NCI-H82 treated with DMSO at 0.1 percent for 48 hours (cell line): ENCODE data around the gene DPP6.

Experiments
- DNase-seq: peaks from one replicate; lab custom pipeline; 2025; ENCODE audit not compliant: unreplicated experiment; lab: John Stamatoyannopoulos, UW

The DPP6 gene

DNA sequence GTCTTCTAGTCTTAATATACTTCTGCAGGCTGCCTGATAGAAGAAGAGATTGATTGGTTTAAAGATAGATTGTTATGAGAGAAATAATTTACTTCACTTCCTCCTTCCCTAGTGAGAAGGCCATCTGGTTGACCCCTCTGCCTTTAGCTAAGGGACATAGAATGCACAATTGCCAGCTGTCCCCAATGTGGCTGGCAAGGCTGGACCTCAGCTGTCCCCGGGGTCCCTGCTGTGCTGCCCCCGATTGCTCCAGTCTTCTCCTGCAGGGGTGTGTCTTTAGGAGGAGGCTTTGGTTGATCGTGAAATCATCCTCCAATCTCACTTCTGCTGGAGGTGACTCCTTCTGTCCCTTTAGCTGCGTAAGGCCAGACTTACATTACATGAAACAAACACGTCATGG is 388.5 kb downstream of the DPP6 start:
- no peak for DNase-seq

DNA sequence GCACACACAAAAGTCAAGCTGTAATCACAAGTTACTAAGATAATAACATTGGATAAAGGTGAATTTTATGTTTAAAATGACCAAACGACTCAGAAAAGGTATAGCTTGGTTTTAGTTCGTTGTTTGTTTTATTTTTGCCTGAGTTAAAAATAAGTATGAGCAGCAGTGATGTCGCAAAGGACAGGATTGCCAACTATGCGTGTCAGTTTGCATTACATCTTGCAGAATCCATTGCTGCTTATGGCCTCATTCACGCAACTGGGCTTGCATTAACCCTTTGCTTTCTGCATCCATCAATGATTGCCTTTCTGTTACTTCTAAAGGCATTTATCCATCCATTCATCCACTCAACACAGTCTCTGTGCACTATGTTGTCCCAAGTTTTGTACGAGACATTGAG is 389.6 kb downstream of the DPP6 start:
- DNase-seq: no peak

DNA sequence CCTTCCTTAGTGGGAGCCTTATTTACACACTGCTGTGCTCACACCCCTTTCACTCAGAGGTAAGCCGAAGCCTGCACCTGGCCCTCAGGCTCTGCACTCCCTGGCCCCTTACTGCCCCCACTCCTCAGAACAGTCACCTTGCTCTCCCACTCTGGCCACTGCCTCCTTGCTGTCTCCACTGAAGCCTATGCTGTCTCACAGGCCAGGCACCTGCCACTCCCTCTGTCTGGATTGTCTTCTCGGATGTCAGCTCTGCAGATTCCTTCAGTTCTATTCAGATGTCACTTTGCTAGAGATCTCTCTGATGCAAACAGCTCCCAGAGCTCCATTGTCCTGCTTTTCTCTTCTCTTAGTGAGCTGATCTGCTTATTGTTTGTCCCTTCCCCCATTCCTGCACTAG is 390.7 kb downstream of the DPP6 start:
- DNase-seq: no peak

DNA sequence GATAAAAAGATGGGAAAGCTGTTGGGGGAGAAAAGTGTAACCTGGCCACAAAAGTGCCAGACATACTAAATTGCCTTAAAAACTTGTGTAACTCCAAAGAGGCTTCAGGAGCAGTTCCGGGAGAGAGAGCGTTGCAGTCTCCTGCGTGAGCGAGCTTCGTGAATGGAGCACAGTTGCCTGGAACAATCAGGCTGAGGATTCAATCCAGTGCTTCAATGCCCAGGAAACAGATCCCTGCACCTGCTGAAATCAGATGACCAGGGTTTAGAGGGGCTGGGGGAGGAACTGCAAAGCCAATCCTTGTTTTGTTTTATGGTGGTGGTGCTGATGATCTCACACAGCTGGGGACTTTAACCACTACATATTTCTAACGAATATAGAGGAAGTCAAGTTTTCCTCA is 398.3 kb downstream of the DPP6 start:
- no peak for DNase-seq

DNA sequence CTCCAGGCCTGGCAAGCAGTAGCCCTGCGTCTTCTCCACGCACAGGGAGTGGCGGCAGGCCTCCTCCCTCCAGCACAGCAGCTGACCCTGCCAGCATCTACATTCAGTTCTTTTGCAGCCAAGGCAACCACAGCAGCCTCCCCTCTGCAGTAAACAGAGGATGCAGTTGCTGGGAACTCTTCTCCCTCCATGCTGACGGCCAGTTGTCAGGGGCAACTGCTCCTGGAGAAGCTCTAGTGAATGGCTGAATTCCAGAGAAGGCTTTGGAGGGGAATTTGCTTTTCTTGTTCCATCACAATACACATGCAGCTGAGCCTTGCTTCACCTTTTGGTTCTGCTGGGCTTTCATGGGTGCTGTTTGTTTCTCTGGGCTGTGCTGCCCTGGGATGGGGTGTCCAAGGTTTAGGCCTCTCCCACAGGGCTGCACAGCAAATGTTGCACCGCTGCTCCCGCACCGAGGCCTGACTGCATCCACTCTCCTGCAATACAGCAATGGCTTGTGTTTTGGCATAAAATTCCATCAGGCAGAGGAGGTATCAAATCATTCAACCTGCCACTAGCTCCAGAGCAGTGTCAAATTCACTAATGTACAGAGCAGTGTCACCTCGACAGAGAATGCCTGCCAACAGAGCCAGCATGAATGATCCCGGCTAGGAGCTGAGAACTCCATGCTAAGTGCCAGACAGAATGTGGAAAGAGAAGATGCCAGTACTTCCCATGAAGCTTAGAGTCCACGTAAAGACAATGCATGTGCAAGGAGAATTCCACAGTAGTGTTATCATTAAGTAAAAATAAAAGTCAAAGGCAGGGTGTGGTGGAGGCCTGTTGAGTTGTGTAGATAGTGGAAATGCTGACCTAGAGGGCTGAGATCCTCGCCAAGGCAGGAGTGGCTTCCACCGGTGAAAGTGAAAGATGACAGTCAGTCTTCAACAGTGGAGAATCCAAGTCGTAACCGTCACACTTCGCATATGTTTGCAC is 399.6 kb downstream of the DPP6 start:
- no peak for DNase-seq

DNA sequence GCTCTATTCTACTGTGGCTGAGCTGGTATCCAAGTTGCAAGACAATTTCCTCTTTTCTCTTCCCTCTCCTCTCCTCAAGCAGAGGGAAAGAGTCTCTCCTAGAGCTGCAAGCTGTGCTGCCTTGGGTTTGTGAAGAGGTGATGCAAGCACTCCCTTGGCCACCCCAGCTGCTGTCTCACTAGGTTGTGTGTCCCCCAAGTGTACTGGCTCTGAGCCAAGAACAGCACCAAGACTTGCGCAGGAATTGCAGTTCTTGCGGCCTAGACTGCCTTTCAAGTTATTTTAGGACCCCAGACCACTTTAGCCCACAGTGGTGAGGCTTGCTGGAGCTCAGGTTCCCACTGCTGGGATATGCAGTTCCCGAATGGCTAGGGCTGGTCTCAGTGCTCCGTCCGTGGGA is 411.6 kb downstream of the DPP6 start:
- DNase-seq: no peak

DNA sequence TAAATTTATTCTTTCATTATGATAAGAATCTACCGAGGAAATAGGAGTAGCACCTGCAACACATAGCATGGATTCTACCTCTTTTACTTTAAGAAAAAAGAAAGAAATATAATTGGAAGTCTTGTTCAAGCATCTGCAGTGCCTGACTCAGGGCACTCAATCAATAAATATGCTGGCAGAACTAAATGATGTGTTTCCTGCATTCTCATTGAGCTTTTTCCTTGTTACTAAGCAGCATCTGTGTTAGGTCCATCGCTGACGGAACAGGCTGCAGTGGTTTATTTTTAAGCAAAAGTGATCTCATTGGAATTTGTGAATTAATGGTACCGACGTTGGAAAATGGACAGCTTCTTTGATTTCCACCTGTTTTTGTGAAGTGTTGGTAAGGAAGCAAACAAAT is 417.5 kb downstream of the DPP6 start:
- no peak for DNase-seq

DNA sequence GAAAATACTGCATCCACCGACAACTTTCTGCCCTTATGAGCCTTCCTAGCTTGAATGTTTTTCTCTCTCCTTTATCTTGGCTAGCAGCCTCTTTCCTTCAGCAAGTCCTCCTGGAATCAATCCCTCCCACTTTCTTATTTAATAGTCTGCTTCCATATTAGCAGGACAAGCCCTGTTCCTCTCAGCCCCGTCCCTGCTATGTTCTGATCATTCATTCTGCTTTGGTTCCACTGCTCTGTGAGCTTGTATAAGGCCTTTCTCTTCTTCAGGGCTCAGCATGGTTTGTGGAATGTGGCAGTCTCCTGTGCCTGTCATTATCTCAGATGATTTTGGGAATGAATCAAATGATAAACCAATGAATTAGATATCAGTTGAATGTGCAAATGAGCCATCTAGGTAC is 420.1 kb downstream of the DPP6 start:
- DNase-seq: no peak

DNA sequence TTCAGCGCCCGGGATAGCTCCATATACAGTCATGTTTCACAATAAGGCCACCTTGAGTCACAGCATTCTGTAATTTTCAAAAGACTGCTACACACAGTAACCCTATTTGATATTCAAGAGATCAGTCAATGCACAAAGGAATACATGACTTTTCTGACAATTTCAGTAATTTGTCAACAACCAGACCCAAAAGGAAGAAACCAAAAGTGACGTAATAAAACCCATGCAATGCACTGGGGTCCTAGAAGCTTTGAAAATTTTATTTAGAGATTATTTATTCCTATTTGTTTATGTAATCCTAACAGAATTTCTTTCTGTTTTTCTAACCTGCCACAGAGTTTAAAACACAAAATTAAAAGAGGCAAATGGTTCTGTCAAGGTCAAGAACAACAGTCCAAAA is 421.2 kb downstream of the DPP6 start:
- no peak for DNase-seq

DNA sequence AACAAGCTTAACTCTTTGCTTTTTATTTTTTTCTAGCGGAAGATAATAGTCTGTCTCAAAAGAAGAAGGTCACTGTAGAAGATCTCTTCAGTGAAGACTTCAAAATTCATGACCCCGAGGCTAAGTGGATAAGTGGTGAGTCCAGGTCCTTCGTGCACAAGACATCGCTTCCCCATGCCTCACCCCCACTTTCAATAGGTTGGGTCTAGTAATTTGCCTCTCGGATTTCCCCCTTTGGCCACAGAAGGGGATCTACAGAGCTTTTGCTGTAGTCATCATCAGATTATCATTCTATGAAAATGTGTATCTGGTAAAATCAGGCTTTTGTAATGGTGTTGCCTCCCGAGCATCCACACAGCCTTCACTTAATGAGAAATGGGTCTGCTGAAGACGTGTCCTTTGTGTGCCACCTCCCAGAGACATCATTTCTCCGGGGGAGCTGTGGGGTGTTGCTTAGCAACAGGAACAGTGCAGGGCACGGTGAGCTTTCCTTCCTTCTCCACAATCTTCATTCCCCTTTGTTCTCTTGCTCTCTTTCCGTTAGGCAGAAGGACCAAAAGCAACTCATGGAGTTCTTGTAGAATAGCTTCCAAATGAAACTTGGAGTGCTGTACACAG is 422.8 kb downstream of the DPP6 start:
- no peak for DNase-seq

DNA sequence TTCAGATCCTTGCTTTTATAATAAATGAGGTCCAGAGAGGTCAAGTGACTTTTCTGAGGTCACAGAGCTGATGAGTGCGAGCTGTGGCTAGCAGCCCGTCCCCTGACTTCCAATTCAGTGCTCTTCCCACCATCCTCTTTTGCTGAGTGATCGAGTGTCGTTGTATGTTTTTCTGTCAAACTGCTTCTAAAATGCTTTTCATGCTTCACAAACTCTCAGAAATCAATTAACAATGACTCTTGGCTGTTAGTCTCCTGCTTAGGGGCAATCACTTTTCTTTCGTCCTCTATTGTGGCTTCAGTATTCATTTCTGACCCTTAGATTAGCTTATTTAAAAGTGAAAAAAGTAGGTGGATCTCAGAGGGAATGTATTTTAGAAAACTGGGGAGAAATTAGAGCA is 423.7 kb downstream of the DPP6 start:
- DNase-seq: no peak

DNA sequence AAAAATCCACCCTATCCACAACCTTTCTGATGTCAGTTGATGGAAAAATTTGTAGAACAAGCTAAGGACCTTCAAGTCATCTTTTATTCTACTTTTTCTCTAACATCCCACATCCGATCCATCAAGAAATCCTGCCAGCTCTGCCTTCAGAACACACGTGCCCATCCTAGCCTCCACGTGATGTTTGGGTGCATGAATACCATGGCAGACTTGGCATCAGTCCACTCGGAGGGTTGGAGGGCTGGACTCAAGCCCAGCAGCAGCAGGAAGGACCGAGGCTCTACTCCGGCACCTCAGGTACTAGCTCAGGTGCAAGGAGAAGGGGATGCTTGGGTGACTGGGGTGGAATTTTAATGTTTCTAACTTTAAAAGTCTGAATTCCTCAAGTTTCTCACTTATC is 428.6 kb downstream of the DPP6 start:
- no peak for DNase-seq

DNA sequence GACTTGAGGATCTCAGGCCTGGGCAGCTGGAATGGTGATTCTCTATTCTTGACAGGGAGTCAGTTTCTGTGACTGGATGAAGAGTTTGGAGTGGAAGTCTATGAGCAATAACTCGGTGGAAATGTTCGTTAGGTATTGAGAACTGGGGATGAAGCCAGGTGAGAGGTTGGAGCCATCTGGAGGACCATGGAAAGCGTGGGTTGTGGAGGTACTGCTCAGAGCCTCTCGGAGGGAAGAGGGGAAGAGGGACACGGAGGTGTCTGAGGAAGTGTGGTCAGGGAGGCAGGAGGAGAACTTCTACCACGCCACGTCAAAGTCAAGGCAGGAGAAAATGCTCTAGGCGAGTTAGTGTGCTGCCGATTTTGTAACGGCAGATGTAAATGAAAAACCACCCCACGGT is 430.7 kb downstream of the DPP6 start:
- DNase-seq: no peak

DNA sequence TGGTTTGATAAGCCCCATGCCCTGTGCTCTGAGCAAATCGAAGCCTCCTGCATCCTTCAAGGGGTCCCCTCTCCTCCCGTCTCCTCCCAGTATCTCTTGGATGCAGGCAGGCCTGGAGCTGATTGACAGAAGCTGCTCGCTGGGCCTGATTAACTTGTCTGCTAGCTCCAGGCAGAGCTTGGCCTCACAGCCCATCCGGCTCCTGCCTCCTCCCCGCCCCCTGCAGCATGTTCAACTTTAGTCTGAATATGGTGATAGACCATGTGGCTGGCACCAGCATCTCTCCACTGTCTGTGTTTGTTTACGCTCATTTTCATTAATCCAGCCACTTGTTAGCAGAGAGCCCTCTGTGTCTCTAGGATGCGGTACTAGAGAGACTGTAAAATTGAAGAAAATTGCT is 432.2 kb downstream of the DPP6 start:
- DNase-seq: no peak

DNA sequence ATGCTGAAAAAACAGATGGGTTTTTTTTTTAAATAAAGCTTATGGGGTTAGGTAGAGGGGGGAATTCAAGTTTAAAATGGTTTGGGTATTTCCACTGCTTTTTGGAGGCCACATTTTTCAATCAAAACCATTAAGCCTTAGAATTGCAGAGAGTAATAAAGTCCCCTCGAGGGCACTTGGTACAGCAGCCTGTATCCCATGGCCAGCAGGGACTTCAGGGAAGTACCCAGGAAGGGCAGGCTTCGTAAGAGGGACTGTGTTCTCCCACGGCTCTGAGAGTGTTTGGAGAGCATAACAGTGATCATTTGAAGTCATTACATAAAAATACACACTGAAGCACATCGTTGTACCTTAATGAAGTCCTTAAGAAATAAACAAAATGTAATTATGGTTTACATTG is 432.7 kb downstream of the DPP6 start:
- no peak for DNase-seq

DNA sequence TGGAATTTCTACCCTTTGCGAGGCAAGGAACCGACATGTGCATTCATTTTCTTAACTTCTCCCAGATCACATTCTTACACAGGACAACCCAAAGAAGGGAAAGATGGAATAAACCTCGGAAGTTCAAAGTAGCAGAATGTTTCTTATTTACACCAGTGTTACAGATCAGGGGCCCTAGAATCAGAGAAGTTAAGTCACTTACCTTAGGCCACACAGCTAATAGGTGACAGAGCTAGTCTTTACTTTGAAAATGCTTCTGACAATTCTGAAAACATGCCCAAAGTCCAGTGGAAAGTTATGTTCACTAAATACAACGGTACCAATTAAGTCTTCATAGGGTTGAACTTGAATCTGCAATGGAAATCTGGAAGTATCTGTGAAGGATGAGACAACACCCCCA is 437.7 kb downstream of the DPP6 start:
- no peak for DNase-seq

DNA sequence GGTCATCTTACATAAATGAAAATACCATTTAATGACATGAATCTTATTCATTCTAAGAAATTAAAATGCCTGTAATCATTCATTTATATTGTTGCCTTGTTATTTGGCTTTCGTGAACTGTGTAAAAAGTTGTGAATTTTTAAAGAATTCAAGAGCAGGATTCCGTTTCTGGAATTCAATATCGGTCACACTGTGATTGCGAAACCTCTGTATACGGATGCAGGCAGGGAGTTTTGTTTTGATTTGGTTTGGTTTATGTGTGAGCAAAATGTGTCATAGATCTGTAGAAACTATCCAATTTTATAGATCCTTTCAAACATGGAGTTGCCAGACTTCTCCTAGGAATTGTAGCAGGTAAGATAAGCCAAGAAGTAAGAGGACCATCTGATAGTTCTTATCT is 441.4 kb downstream of the DPP6 start:
- DNase-seq: no peak

DNA sequence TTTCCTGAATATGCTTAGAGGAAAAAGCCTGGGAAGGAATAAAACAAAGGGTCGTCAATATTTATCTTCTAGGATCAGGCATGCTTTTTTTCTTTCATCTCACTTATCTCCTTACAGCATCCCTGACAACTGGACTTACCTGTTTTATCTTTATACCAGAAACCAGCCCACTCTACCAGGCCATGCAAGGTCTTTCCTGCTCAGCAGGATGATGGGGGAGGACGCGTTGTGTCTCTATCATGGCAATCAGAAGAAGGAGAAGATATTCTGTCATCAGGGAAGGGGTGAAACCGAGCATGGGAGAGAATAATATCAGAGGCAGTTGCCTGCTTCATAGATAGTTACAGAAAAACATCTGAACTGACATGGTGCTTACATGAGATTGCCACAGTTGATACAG is 445.6 kb downstream of the DPP6 start:
- DNase-seq: no peak

DNA sequence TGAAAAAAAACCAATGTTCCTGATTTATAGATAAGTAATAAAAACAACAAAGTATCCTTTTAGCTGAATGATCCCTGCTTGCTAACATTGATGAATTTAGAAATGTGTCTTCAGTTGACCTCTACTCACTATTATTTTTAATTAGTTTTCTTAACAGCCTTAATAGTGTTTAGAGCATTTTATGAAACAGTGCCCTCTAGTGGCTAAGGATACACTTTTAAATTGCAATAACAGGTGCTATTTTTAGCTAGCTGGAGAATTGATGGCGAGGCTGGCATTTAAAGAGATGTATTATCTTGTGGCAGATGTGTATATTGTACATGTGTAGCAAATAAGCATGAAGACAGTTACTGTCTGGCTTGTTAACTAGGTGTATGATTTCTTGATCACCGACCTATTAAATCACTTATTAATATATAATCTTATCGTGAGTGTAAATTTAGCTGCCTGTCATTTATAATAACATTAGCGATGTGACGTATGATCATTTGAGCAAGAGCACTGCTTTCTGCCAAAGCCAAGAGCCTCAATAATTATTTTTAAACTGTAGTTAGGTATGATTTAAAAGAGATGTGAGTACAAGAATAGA is 451.9 kb downstream of the DPP6 start:
- DNase-seq: peak; percentile 2

DNA sequence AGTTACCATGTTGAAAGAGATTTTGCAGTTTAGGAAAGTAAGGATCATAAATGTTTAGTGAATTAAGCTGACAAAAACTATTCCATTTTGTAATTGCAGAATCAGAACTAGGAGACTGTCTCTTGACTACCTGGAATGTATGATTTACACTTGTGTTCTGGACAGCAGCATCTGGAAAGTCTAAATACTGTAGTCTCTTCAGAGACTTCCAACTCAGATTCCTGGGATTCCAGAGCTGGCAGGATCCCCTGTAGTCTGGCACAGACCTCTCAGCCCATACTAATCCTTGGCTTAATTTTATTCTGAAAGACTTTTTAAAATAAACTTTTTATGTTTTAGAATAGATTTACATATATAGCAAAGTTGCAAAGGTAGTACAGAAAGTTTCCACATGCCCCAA is 452.7 kb downstream of the DPP6 start:
- no peak for DNase-seq

DNA sequence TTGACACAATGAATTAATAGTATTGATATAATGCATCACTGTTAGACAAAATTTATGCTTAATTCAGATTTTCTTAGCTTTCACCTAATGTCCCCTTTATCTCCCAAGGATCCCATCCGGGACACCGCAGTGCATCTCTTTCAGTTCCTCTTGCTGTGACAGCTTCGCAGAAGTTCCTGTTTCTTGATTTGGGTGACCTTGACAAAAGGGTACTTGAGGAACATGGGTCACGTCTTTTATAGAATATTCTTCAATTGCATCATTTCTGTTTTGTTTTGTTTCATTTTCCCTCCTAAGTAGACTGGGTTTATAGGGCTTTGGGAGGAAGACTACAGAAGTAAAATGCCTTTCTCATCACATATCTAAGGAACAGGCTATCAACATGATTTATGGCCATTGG is 453.2 kb downstream of the DPP6 start:
- DNase-seq: no peak

DNA sequence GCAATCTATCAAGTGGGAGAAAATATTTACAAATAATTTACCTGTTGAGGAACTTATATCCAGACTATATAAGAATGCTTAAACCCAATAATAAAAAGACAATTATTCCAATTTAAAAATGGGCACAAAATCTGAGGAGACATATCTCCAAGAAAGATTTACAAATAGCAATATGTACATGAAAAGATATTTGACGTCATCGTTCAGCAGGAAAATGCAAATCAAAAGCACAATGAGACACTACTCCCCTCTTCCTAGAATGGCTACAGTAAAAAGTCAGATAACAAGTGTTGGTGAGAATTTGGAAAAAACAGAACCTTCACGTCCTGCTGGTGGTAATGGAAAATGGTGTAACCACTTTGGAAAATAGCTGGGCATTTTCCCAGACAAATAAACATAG is 457.0 kb downstream of the DPP6 start:
- DNase-seq: no peak
